Measurements from ENCODE around the gene MGAT4A.

Gene MGAT4A

DNA sequence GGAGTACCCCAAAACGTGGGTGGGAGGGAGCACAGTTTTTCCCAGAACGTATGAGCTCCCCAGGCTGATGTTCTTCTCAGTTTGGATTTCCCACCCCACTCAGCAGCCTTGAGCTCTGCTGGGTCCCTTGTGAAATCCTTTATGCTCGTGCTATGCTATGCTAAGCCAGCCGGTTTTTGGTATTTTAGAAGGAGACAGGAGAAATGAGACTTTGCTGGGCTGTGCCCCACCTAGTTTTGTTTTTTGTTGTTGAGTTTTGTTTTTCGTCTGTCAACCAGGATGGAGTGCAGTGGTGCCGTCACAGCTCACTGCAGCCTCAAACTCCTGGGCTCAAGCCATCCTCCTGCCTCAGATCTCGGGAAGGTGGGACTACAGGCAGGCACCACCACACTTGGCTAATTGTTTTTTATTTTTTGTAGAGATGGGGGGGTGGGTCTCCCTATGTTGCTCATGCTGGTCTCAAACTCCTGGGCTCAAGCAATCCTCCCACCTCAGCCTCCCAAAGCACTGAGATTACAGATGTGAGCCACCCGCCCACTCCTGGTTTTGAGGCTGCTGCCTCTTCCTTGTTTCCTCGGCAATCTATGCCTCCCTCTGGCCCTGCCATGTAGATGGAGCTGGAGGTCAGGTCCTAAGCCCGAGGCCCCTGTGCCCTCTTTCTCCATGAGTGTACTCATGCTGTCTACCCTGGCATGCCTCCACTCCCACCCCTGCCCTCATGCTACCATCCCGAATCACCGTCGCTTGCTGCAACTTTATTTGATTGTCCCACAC, 17.5 kb upstream of the MGAT4A start:
- TF ChIP-seq POU6F1 (CRISPR knock-in tag; IDR thresholded peaks at IDR 0.05; ENCODE audit: borderline replicate concordance, low read depth): no peak
- no peak for TF ChIP-seq ZFP30 (CRISPR knock-in tag; IDR thresholded peaks at IDR 0.05)
- no peak for TF ChIP-seq SNAI2 (CRISPR knock-in tag; IDR thresholded peaks at IDR 0.05)
- no peak for TF ChIP-seq OSR1 (CRISPR knock-in tag; IDR thresholded peaks at IDR 0.05)
- no peak for TF ChIP-seq TOX (CRISPR knock-in tag; IDR thresholded peaks at IDR 0.05; ENCODE audit: borderline replicate concordance)
- TF ChIP-seq ZC3H10 (CRISPR knock-in tag; IDR thresholded peaks at IDR 0.05): no peak
- no peak for TF ChIP-seq ZFP3 (CRISPR knock-in tag; IDR thresholded peaks at IDR 0.05)
- TF ChIP-seq ARNTL (CRISPR knock-in tag; IDR thresholded peaks at IDR 0.05; ENCODE audit: borderline replicate concordance, low read depth): no peak
- TF ChIP-seq ZNF8 (CRISPR knock-in tag; IDR thresholded peaks at IDR 0.05): no peak
- TF ChIP-seq CSDC2 (CRISPR knock-in tag; IDR thresholded peaks at IDR 0.05): no peak
- TF ChIP-seq RARB (CRISPR knock-in tag; IDR thresholded peaks at IDR 0.05): no peak
- no peak for TF ChIP-seq ZNF70 (CRISPR knock-in tag; IDR thresholded peaks at IDR 0.05)
- no peak for TF ChIP-seq PPARA (CRISPR knock-in tag; IDR thresholded peaks at IDR 0.05; ENCODE audit: borderline replicate concordance)
- TF ChIP-seq BACH2 (CRISPR knock-in tag; IDR thresholded peaks at IDR 0.05; ENCODE audit: borderline replicate concordance): no peak
- TF ChIP-seq ISL1 (CRISPR knock-in tag; IDR thresholded peaks at IDR 0.05): no peak
- TF ChIP-seq, protein P1, sequence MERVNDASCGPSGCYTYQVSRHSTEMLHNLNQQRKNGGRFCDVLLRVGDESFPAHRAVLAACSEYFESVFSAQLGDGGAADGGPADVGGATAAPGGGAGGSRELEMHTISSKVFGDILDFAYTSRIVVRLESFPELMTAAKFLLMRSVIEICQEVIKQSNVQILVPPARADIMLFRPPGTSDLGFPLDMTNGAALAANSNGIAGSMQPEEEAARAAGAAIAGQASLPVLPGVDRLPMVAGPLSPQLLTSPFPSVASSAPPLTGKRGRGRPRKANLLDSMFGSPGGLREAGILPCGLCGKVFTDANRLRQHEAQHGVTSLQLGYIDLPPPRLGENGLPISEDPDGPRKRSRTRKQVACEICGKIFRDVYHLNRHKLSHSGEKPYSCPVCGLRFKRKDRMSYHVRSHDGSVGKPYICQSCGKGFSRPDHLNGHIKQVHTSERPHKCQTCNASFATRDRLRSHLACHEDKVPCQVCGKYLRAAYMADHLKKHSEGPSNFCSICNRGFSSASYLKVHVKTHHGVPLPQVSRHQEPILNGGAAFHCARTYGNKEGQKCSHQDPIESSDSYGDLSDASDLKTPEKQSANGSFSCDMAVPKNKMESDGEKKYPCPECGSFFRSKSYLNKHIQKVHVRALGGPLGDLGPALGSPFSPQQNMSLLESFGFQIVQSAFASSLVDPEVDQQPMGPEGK (CRISPR knock-in tag; IDR thresholded peaks at IDR 0.05; ENCODE audit: borderline replicate concordance): no peak
- no peak for TF ChIP-seq ESRRG (CRISPR knock-in tag; IDR thresholded peaks at IDR 0.05)
- no peak for TF ChIP-seq TSHZ2 (CRISPR knock-in tag; IDR thresholded peaks at IDR 0.05)
- TF ChIP-seq GLIS3 (CRISPR knock-in tag; IDR thresholded peaks at IDR 0.05): no peak
- ATAC-seq: no peak

DNA sequence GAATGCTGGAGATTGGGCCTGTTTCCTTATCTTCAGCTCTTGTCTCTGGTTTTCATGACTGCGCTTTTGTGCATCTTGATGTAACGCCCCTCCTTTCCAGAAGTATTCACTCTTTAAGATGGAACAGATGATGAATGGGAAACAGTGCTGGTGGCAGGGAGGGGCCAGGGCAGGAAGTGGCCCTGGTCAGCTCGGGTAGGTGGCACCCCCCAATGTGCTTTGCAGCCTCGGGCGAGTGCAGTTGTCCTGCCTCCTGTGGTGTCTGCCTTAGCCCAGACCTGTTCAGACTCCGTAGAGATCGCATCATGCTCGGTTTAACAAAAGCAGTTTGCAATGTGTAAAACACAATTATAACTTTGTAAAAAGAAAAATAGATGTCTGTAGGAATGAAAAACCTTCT, 17.0 kb upstream of the MGAT4A start:
- ATAC-seq: no peak
- TF ChIP-seq ESRRG (CRISPR knock-in tag; IDR thresholded peaks at IDR 0.05) (no peak), ZNF8 (CRISPR knock-in tag; IDR thresholded peaks at IDR 0.05) (no peak), CSDC2 (CRISPR knock-in tag; IDR thresholded peaks at IDR 0.05) (no peak), OSR1 (CRISPR knock-in tag; IDR thresholded peaks at IDR 0.05) (no peak), ZNF565 (CRISPR knock-in tag; conservative IDR thresholded peaks at IDR 0.05; ENCODE audit: low read depth) (no peak), TSHZ2 (CRISPR knock-in tag; IDR thresholded peaks at IDR 0.05) (no peak), ZFP3 (CRISPR knock-in tag; IDR thresholded peaks at IDR 0.05) (no peak), PPARA (CRISPR knock-in tag; IDR thresholded peaks at IDR 0.05; ENCODE audit: borderline replicate concordance) (no peak), BACH2 (CRISPR knock-in tag; IDR thresholded peaks at IDR 0.05; ENCODE audit: borderline replicate concordance) (no peak), ZNF70 (CRISPR knock-in tag; IDR thresholded peaks at IDR 0.05) (no peak), ZC3H10 (CRISPR knock-in tag; IDR thresholded peaks at IDR 0.05) (no peak), TCF4 (CRISPR knock-in tag; IDR thresholded peaks at IDR 0.05; ENCODE audit: borderline replicate concordance) (no peak), TOX (CRISPR knock-in tag; IDR thresholded peaks at IDR 0.05; ENCODE audit: borderline replicate concordance) (no peak)
- TF ChIP-seq, protein P2, sequence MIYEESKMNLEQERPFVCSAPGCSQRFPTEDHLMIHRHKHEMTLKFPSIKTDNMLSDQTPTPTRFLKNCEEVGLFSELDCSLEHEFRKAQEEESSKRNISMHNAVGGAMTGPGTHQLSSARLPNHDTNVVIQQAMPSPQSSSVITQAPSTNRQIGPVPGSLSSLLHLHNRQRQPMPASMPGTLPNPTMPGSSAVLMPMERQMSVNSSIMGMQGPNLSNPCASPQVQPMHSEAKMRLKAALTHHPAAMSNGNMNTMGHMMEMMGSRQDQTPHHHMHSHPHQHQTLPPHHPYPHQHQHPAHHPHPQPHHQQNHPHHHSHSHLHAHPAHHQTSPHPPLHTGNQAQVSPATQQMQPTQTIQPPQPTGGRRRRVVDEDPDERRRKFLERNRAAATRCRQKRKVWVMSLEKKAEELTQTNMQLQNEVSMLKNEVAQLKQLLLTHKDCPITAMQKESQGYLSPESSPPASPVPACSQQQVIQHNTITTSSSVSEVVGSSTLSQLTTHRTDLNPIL (CRISPR knock-in tag; IDR thresholded peaks at IDR 0.05; ENCODE audit: low read depth): no peak
- TF ChIP-seq, protein P3, sequence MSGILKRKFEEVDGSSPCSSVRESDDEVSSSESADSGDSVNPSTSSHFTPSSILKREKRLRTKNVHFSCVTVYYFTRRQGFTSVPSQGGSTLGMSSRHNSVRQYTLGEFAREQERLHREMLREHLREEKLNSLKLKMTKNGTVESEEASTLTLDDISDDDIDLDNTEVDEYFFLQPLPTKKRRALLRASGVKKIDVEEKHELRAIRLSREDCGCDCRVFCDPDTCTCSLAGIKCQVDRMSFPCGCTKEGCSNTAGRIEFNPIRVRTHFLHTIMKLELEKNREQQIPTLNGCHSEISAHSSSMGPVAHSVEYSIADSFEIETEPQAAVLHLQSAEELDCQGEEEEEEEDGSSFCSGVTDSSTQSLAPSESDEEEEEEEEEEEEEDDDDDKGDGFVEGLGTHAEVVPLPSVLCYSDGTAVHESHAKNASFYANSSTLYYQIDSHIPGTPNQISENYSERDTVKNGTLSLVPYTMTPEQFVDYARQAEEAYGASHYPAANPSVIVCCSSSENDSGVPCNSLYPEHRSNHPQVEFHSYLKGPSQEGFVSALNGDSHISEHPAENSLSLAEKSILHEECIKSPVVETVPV (CRISPR knock-in tag; IDR thresholded peaks at IDR 0.05): no peak
